HL-60 (cell line): ENCODE results near the gene TNNT1.

Source experiments
- GABPA ChIP-seq: IDR thresholded peaks from 2 replicates; pipeline ENCODE4 v1.6.1; 2012; ENCODE audit warnings: low read depth
- POLR2AphosphoS5 ChIP-seq: IDR thresholded peaks from 2 replicates; pipeline ENCODE4 v1.6.1; 2012; ENCODE audit warnings: low read depth
- SPI1 ChIP-seq: IDR thresholded peaks from 2 replicates; pipeline ENCODE4 v1.6.1; 2012; ENCODE audit warnings: low read depth, mild to moderate bottlenecking, borderline replicate concordance
- TF ChIP-seq, protein P1 (sequence below): IDR thresholded peaks from one replicate; pipeline ENCODE4 v1.5.1; 2011; ENCODE audit warnings: low read length, control low read depth, inconsistent platforms; ENCODE audit not compliant: insufficient read depth

DNA sequence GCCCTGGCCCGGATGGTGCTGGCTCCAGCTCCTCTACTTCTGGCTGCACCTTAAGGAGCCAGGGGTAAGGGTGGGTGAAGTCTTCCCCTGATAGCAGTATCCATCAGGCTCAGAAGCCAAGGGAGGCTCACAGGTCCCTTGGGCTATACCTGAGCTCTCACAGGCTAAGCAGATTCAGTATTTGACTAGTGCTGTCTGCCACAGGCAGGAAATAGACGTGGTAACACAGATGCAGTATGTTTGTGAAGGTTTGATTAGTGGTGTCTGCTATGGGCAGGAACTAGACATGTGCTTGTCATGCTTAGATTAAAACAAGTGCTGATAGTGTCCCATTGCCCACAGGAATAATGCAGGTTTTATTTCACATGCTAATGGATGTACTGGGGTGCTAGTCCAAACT, 27.1 kb upstream of the TNNT1 start:
- no peak for TF ChIP-seq POLR2AphosphoS5
- no peak for TF ChIP-seq SPI1
- TF ChIP-seq, protein P1, sequence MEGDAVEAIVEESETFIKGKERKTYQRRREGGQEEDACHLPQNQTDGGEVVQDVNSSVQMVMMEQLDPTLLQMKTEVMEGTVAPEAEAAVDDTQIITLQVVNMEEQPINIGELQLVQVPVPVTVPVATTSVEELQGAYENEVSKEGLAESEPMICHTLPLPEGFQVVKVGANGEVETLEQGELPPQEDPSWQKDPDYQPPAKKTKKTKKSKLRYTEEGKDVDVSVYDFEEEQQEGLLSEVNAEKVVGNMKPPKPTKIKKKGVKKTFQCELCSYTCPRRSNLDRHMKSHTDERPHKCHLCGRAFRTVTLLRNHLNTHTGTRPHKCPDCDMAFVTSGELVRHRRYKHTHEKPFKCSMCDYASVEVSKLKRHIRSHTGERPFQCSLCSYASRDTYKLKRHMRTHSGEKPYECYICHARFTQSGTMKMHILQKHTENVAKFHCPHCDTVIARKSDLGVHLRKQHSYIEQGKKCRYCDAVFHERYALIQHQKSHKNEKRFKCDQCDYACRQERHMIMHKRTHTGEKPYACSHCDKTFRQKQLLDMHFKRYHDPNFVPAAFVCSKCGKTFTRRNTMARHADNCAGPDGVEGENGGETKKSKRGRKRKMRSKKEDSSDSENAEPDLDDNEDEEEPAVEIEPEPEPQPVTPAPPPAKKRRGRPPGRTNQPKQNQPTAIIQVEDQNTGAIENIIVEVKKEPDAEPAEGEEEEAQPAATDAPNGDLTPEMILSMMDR = no peak
- TF ChIP-seq GABPA = no peak
